Stimulated activated CD8-positive, alpha-beta memory T cell treated with anti-CD3 and anti-CD28 coated beads, Interleukin-12 subunit alpha, Interleukin-12 subunit beta, amount 100 ng/mL, for 24 hours (primary cell): ENCODE results near the gene GCNT2.
"Not testable (repeated sequence)": the region's sequence is repeated elsewhere in the genome, so short reads cannot be mapped to it uniquely, and the experiment has no call there.

Source experiments
- DNase-seq: peaks from one replicate; pipeline ENCODE4 v3.0.0-alpha.2; 2020; ENCODE audit errors: extremely low read depth

The GCNT2 gene

GRCh38 chr6:10660431-10661191 is 139.5 kb downstream of the GCNT2 start:
- DNase-seq, result not testable (repeated sequence)

- DNase-seq, result no peak
Measured at GRCh38 chr6:10662207-10662606, 141.1 kb downstream of the GCNT2 start.

GRCh38 chr6:10662742-10663141 is 141.6 kb downstream of the GCNT2 start:
- DNase-seq, result no peak

GRCh38 chr6:10665595-10665994 is 144.4 kb downstream of the GCNT2 start:
- DNase-seq, result not testable (repeated sequence)

GRCh38 chr6:10668126-10668917 is 147.2 kb downstream of the GCNT2 start:
- no peak for DNase-seq

GRCh38 chr6:10676403-10676802 is 155.3 kb downstream of the GCNT2 start:
- no peak for DNase-seq

GRCh38 chr6:10678456-10678855 is 157.3 kb downstream of the GCNT2 start:
- no peak for DNase-seq
